Stimulated activated CD4-positive, alpha-beta T cell treated with anti-CD3 and anti-CD28 coated beads, Interleukin-2, amount 100 ng/mL, for 4 hours (primary cell): ENCODE measurements around the gene STAG3.
"Not testable (repeated sequence)": the region's sequence is repeated elsewhere in the genome, so short reads cannot be mapped to it uniquely, and the experiment has no call there.

Experiments used
- DNase-seq: peaks from one replicate; pipeline ENCODE4 v3.0.0-alpha.2; 2020; ENCODE audit warnings: low read depth

The STAG3 gene

DNA sequence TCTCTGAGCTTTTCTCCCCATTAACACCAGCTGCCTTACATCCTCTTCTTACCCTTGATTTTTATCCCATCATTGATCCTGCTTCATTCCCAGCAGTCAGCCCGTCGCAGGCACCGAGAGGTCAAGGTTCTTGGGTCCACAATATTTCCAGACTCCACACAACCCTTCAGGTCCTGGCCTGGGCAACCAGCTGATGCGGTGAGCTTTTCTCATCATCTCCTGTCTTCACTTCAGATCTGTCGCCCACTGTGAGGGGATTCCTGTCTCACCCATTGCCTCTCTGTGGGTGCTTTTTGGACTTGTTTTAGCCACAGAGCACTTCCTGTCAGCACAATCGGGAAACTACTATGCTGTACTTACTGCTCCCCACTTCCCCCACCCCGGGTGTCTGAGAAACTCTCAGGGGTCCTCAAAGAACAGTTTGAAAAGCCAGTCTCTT, 33.6 kb downstream of the STAG3 start:
- DNase-seq = peak; percentile 20

DNA sequence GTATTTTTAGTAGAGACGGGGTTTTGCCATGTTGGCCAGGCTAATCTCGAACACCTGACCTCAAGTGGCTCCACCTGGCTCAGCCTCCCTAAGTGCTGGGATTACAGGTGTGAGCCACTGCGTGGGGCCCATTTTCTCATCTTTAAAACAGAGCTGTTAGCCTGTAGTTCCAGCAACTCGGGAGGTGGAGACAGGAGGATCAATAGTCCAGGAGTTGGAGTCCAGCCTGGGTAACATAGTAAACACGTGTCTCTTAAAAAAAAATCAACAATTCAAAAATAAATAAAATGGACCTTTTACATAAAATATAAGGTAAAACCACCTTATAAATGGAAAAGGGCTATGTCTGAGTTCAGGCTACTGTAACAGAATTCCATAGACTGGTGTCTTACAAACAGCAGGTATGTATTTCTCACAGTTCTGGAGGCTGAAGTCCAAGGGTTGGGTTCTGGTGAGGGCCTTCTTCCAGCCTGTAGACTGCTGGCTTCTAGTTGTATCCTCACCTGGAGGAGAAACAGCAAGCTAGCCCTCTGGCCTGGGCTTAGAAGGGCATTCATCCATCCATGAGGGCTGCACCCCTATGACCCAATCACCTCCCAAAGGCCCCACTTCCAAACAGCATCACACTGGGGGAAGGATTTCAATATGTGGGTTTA, 35.0 kb downstream of the STAG3 start:
- no peak for DNase-seq

DNA sequence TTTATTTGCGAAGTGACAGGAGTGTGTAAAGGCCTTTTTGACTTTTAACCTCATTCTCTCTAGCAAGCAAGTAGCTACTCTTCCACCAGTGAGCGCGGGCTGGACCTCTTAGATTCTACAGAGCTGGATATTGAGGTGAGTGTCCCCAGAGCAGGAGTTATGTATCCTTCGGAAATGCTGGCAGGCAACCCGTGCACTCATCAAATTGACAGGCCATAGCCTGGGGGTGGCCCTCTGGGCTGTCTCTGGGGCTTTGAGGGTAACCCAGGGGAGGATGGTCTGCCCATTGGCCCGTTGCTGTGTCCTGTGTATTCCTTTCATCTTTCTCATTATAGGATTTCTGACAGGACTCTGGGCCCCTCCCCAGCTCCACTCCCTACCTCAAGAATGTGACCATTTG, 36.0 kb downstream of the STAG3 start:
- no peak for DNase-seq

DNA sequence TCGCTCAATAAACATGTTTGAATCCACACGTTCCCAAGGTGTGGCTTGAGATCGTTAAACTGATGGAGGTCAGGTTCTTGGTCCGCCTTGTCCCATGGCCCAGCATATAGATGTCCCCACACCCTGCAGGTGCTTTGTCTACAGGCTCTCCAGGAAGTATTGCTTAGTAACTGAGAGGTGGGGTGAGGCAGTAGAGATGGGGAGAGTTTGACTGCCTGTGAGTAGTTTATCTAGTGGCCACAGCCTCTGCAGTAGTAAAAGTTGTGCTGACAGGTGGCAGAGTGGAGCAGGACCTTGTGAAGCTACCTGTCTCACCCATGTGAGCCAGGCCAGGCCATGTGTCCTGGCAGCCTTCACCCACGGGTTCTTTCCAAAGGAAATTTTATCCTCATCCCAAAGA, 36.6 kb downstream of the STAG3 start:
- DNase-seq = not testable (repeated sequence)

DNA sequence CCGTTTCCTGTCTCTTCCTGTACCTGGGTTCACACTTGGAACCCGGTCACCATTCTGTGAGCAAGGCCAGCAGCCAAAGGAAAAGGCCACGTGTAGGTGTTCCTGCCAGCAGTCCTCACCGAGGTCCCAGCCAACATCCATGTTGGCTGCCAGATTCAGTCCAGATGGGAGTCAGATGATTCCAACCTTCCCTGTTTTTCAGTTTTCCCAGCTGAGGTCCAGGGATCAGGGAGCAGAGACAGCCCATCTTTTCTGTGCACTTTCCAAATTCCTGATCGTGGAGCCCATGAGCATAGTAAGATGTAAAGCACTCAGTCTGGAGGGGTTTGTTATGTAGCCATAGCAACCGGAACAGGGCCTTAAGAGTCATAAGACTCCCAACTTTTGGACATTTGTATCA, 38.2 kb downstream of the STAG3 start:
- DNase-seq = no peak

DNA sequence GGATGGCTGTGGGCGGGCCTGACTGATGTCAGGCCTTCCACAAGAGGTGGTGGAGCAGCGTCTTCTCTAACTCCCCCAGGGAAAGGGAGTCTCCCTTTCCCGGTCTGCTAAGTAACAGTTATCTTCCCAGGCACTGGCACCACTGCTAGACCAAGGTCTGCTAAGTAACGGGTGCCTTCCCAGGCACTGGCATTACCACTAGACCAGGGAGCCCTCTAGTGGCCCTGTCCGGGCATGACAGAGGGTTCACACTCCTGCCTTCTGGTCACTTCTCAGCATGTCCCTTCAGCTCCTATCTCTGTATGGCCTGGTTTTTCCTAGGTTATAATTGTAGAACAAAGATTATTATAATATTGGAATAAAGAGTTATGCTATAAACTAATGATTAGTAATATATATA, 40.2 kb downstream of the STAG3 start:
- peak; percentile 56 for DNase-seq

DNA sequence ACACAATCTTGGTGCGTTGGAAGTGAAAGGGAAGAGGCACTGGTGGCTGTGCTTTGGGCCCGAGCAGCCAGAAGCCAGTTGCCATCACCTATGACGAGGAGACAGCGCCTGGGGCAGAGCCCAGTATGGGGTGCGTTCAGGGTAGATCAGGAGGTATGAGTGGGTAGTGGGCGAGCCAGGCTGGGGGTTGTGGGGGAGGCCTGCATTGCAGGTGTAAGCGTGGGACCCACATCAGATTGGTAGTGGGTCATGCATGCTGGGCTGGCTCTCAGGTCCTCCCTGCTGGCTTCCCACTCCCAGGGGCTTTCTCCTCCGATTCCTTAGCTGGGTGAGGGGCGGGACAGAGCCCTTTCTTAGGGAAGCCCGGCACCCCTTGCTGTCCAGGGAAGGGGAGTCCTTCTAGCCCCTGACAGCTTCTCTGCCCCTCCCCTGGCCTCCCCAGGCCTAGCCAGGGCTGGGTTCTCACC, 41.6 kb downstream of the STAG3 start:
- peak; percentile 49 for DNase-seq

DNA sequence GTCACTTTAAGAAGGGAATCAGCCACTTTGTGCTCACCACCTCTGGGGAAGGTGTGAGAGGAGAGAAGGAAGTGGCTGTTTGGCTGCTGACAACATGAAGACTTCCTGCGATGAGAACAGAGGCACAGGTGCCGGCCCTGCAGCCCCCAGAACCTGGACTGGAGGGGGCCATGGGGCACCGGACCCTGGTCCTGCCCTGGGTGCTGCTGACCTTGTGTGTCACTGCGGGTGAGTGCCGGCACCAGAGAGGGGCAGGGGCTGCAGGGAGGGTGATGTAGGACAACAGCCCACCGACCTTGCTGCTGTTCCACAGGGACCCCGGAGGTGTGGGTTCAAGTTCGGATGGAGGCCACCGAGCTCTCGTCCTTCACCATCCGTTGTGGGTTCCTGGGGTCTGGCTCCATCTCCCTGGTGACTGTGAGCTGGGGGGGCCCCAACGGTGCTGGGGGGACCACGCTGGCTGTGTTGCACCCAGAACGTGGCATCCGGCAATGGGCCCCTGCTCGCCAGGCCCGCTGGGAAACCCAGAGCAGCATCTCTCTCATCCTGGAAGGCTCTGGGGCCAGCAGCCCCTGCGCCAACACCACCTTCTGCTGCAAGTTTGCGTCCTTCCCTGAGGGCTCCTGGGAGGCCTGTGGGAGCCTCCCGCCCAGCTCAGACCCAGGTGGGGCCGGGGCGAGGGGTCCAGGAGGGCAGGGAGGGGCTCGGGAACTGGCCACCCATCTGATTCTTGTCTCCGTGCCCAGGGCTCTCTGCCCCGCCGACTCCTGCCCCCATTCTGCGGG, 42.3 kb downstream of the STAG3 start, which contains the start of gene PVRIG:
Gene PVRIG (plus strand): TSS at position 149 of the 785 bp plus-strand sequence. CDS start 22 bp downstream, at position 171.
- DNase-seq = peak; percentile 13

DNA sequence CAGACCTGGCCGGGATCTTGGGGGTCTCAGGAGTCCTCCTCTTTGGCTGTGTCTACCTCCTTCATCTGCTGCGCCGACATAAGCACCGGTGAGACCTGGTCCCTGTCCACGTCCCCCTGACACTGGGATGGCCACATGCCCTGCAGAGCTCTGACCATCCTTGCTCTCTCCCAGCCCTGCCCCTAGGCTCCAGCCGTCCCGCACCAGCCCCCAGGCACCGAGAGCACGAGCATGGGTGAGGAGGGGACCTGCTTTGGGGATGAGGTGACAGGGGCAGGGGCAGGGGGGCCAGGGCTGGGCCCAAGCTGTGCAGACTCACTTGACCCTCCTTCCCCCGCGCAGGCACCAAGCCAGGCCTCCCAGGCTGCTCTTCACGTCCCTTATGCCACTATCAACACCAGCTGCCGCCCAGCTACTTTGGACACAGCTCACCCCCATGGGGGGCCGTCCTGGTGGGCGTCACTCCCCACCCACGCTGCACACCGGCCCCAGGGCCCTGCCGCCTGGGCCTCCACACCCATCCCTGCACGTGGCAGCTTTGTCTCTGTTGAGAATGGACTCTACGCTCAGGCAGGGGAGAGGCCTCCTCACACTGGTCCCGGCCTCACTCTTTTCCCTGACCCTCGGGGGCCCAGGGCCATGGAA, 43.0 kb downstream of the STAG3 start:
- DNase-seq = no peak

DNA sequence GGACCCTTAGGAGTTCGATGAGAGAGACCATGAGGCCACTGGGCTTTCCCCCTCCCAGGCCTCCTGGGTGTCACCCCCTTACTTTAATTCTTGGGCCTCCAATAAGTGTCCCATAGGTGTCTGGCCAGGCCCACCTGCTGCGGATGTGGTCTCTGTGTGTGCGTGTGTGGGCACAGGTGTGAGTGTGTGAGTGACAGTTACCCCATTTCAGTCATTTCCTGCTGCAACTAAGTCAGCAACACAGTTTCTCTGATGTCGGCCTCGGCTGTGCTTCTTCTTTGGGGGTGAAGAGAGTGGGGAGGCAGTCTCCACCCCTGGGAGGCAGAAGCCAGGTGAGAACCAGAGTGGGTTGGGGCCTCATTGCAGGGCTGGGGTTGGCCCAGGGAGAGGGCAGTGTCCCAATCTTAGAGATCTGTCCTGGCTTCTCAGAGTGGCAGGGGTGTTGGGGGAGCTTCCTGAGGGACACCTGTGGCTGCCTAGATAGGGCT, 43.6 kb downstream of the STAG3 start:
- DNase-seq = peak; percentile 75

DNA sequence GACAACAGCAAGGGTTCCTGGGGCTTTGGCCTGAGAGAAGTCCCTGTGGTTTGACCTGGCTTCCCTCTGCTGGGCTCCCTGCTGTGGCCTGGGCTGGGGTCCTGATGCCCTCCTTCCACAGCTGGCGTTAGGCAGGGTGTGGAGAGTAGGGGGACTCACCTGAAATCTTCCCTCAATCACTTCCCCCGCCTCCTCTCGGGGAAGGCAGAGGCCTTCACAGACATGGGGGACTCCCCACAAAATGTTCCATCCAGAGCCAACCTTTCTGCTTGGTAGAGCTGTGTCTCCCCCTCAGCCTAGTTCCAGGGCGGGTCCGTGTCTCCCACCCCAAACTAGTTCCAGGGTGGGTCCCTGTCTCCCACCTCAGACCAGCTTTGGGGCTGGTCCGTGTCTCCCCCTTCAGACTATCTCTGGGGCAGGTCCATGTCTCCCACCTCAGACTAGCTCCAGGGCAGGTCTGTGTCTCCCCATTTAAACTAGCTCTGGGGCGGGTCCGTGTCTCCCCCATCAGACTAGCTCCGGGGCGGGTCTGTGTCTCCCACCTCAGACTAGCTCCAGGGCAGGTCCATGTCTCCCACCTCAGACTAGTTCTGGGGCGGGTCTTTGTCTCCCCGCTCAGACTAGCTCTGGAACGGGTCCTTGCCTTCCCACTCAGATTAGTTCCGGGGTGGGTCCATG, 44.2 kb downstream of the STAG3 start:
- peak; percentile 25 for DNase-seq

DNA sequence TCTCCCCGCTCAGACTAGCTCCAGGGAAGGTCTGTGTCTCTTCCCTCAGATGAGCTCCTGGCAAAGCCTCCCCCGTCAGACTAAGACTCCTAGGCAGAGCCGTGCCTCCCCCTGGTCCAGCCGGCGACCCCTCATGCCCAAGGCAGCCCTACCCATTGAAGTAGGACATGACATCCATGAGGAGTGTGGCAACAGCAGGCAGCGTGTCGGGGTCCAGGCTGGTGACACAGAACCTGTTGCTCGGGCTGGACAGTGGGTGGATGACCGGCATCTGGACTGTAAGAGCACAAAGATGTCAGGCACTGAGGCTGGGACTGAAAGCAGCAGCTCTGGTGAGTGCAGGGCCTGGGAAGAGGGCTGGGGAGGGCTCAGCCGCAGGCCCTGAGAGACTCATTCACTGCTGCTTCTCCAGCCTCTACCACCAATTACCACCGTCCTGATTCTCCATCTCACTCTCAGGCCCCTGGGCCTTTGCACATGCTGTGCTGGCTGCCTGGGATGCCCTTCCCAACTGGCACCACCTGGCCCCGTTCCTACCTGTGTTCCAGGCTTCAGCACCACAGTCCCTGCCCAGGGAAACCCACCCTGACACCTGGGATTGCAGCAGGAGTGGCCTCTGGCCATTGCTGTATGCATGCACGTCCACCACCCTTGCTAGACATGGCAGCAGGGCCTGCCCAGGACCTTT, 44.9 kb downstream of the STAG3 start:
- no peak for DNase-seq

DNA sequence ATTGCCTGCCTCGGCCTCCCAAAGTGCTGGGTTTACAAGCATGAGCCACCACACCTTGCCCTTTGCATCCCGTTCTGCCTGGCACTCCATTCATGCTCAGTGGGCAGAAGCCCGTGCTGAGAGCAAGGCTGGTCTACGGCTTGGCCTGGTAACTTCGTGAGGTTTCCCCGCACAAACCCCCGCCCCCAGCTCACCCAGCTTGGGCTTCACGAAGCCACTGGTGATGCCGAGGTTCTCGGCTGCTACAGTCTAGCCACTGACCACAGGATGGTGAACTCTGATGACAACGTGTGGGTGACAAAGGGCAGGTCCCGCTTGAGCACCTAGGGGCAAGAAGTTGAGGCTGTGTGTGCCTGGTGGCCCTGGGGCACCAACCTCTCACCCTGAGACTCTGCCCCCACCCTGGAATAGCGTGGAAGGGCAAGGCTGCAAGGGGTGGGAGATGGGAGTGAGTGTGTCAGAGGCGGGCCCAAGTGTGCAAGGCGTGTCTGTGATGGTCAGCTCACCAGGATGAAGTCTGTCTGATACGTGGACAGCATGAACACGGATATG, 45.7 kb downstream of the STAG3 start:
- DNase-seq = not testable (repeated sequence)

DNA sequence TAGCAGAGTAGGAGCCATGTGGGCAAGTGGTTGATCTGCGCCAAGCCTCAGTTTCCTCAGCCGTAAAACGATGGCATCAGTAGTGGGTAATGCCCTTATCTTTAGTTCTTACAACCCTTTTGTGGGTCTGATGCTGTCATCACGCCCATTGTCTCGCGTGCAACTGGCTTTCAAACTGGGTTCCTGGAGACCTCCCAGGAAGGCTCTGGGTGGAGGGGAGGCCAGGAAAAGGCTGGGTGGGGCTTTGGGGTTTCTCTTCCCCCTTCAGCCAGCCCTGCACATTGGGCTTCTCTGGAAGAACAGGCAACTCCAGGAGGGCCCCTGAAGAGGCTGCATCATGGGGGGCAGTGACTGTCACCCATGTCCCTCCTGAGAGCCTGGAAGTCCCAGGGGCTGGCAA, 47.2 kb downstream of the STAG3 start:
- not testable (repeated sequence) for DNase-seq

DNA sequence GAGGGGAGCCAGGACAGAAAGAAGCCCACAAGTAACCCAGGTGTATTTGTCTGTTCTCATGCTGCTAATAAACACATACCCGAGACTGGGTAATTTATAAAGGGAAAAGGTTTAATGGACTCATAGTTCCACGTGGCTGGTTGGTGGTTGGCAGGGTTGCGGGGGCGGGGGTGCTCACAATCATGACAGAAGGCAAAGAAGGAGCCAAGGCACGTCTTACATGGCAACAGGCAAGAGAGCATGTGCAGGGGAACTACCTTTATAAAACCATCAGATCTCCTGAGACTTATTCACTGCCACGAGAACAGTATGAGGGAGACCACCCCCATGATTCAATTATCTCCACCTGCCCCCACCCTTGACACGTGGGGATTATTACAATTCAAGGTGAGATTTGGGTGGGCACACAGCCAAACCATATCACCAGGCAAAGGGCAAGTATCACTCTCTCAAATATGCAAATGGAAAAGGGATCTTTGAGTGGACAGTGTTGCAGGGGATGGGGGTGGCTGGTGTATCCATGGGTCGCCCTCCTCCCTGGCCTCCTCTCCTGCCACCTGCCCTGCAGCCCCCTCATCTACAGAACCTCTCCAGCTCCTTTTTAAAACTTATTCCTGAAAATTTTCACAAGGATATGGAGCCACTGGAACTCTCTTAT, 57.1 kb downstream of the STAG3 start:
- DNase-seq = peak; percentile 9

DNA sequence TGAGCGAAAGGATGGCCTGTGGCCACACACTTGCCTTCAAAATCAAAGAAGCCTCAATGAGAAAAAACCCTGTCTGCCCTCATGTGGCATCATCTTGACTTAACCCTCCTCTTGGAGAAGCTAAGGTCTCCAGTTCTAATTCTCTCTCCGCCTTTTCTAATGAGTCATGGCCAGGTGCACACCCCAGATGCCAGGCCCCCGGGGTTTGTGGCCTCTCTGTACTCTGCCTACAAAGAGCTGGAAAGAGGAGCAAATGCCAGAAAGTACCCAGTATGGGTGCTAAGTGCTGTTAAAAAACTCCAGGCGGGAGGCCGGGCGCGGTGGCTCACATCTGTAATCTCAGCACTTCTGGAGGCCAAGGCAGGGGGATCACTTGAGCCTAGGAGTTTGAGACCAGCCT, 62.3 kb downstream of the STAG3 start:
- not testable (repeated sequence) for DNase-seq

DNA sequence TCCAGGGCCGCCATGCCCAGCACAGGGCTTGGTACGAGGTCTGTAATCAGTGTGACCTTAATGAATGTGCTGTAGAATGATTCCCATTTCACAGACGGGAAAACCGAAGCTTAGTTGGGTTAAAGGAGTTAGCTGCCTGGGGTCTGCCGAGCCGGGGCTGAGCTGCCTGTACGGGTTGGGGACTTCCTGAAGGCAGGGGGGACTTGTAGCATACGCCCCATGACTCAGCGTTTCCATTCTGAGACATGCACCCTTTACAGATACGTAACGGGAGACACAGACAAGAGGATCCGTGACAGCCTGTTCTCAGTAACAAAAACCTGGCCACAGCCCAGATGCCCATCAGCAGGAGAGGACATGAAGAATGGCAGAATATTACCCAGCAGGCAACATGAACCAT, 65.7 kb downstream of the STAG3 start:
- peak; percentile 58 for DNase-seq

DNA sequence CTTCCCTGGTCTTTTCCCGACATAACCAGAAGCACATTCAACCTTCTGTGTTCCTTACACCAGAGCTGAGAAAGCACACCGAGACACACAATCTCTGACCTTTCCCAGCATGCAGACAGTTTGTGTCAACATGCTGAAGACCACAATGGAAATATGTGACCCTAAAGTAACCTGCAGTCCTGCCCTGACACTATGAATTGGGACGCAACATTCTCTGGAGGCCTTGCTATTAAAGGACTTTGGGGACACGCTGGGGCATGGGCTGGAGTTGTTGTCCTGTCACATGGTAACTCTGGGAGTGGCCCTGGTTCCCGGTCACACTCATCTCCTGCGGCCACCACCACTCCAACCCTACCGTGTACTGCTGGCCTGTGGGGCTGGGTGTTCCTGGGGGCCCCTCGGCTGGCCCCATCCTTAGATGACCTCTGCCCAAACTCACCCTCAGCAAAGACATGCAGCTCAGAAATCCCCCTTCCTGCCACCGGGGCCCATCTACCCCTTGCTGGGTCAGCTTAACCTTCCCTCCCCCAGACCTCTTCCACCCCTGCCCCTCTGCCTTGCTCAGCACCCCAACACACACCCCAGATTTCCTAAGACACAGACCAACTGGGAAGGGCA, 67.4 kb downstream of the STAG3 start:
- not testable (repeated sequence) for DNase-seq

DNA sequence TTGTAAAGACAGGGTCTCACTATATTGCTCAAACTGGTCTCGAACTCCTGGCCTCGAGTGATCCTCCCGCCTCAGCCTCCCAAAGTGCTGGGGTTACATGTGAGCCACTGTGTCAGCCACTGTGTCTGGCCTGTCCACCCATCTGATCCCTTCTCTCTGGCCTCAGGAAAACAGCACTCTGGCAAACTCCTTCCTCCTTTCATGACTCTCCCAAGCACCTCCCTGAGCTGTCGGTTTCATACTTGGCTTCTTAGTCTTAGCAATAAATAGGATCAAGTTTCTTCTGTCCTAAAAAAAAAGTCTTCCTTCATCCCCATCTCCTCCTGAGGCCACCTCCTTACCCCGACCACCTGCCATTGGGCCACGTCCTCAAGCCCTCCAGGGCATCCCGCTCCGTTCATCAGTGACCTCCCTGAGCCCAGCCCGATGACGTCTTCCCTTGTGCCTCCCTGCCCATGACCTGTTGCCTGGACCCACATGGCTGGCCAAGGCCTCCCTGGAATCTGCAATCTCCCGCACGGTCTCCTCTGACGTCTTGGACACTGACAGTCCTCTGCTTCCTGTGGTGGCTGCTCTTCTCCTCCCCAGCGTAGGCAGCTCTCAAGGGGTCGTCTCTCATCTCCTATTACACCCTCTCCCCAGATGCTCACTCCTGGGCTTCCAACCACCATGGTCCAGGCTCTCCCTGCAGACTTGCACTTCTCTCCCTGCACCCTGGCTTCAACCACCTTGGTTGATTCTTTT, 68.6 kb downstream of the STAG3 start:
- not testable (repeated sequence) for DNase-seq

DNA sequence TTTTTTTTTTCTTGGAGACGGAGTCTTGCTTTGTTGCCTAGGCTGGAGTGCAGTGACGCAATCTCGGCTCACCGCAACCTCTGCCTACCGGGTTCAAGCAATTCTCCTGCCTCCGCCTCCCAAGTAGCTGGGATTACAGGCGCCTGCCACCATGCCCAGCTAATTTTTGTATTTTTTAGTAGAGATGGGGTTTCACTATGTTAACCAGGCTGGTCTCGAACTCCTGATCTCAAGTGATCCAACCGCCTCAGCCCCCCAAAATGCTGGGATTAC, 69.1 kb downstream of the STAG3 start:
- DNase-seq = not testable (repeated sequence)
